Activated naive CD8-positive, alpha-beta T cell treated with anti-CD3 and anti-CD28 coated beads, Interleukin-2, amount 10 ng/mL, durations not matched to agents 7 days and 5 days (primary cell): ENCODE measurements around the gene GPNMB. TPM values are rescaled to one million over a fixed set of nuclear protein-coding genes. Genes with fewer than 3 reads are reported as not detected.
"Not testable (repeated sequence)": the region's sequence is repeated elsewhere in the genome, so short reads cannot be mapped to it uniquely, and the experiment has no call there.

Experiments used
- ATAC-seq: fragments of 150-1000 bp; cut with Tn5 transposase; one replicate; pipeline ENCODE4 v1.10.0; 2021; ENCODE audit warnings: low read depth, moderate library complexity
- POLR2A ChIA-PET: fragments of 350-600 bp; sonication (Branson Sonifier 250); formaldehyde crosslinking; loops from one replicate; lab custom pipeline; 2021; ENCODE audit warnings: antibody characterized with exemption; lab: Charles Lee
- DNase-seq: peaks from one replicate; pipeline ENCODE4 v3.0.0; 2021
- H3K27ac Mint-ChIP-seq: one replicate; pipeline ENCODE4 v1.8.0; 2022; ENCODE audit warnings: mild to moderate bottlenecking, mixed read lengths
- H3K27me3 Mint-ChIP-seq: one replicate; pipeline ENCODE4 v1.8.0; 2022; ENCODE audit warnings: mild to moderate bottlenecking, moderate library complexity, mixed read lengths
- H3K36me3 Mint-ChIP-seq: one replicate; pipeline ENCODE4 v1.8.0; 2021; ENCODE audit warnings: mild to moderate bottlenecking, mixed read lengths
- H3K4me1 Mint-ChIP-seq: one replicate; pipeline ENCODE4 v1.8.0; 2021; ENCODE audit warnings: mixed read lengths
- H3K4me3 Mint-ChIP-seq: one replicate; pipeline ENCODE4 v1.8.0; 2022; ENCODE audit warnings: mild to moderate bottlenecking, moderate library complexity, mixed read lengths
- H3K9me3 Mint-ChIP-seq: one replicate; pipeline ENCODE4 v1.8.0; 2021; ENCODE audit warnings: mixed read lengths
- total RNA-seq, 2 experiments: library from RNA; stranded (reverse); gene quantifications; one replicate each; pipeline ENCODE4 v1.2.3, GENCODE V29; 2021

The GPNMB gene
- 10 to 100 TPM; 19.5 to 25.3 TPM for total RNA-seq

- Mint-ChIP-seq H3K9me3 (peaks cover 3% of the 10 kb centered on the region), H3K4me1 (peaks cover 2% of the 10 kb centered on the region), H3K27me3 (peaks cover 72% of the 10 kb centered on the region), H3K36me3 (no peaks in the 10 kb centered on the region), H3K4me3 (no peak within 1 kb of the TSS), H3K27ac (no peak within 1 kb of the TSS)
- no peak for DNase-seq
- POLR2A ChIA-PET, result no interaction called here
- no peak for ATAC-seq
Measured at GRCh38 chr7:23246555-23246954, at the start of gene GPNMB. Gene GPNMB, plus strand, starts transcription at chr7:23246775. Its CDS starts 83 bp downstream, at chr7:23246858.

DNA sequence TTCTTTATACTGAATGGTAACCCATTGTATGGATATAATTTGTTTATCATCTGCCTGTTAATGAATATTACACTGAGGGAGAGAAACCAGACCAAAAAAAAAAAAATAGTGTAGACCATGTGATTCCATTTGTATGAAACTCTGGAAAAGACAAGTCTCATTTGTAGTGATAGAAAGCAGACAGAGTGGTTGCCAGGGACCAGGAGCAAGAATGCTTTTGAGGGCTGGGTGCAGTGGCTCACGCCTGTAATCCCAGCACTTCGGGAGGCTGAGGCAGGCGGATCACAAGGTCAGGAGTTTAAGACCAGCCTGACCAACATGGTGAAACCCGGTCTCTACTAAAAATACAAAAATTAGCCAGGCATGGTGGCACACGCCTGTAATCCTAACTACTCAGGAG lies 48.8 kb upstream of the GPNMB start:
- H3K27me3 Mint-ChIP-seq, DNase-seq, H3K9me3 Mint-ChIP-seq, H3K27ac Mint-ChIP-seq, H3K4me1 Mint-ChIP-seq, H3K4me3 Mint-ChIP-seq, ATAC-seq, POLR2A ChIA-PET: not testable (repeated sequence)
- H3K36me3 Mint-ChIP-seq, result peaks cover 20% of the 10 kb centered on the region

DNA sequence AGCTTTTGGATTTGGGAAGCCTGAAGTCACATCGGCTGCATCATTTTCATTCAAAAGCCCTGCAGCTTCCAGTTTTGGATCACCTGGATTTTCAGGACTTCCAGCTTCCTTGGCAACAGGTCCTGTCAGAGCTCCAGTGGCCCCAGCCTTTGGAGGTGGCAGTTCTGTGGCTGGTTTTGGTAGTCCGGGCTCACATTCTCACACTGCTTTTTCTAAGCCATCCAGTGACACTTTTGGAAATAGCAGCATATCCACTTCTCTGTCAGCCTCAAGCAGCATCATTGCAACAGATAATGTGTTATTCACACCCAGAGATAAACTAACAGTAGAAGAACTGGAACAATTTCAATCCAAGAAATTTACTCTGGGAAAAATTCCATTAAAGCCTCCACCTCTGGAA lies 46.2 kb upstream of the GPNMB start:
- Mint-ChIP-seq H3K27ac (no peak overlapping the region), H3K9me3 (no peaks in the 10 kb centered on the region), H3K36me3 (peaks cover 36% of the 10 kb centered on the region), H3K27me3 (peaks cover 5% of the 10 kb centered on the region), H3K4me3 (no peak overlapping the region), H3K4me1 (peaks cover under 1% of the 10 kb centered on the region)
- POLR2A ChIA-PET, result no interaction called here
- DNase-seq, result no peak
- ATAC-seq, result no peak

GRCh38 chr7:23204241-23204640 lies 42.3 kb upstream of the GPNMB start:
- Mint-ChIP-seq H3K4me3 (no peak overlapping the region), H3K27me3 (peaks cover 21% of the 10 kb centered on the region), H3K36me3 (peaks cover 32% of the 10 kb centered on the region), H3K9me3 (no peaks in the 10 kb centered on the region), H3K4me1 (peaks cover 6% of the 10 kb centered on the region), H3K27ac (no peak overlapping the region)
- DNase-seq, result no peak
- no peak for ATAC-seq
- POLR2A ChIA-PET, result no interaction called here

GRCh38 chr7:23205577-23205908 lies 41.0 kb upstream of the GPNMB start:
- Mint-ChIP-seq H3K4me1 (peaks cover 6% of the 10 kb centered on the region), H3K27ac (no peak overlapping the region), H3K9me3 (no peaks in the 10 kb centered on the region), H3K27me3 (peaks cover 30% of the 10 kb centered on the region), H3K36me3 (peaks cover 28% of the 10 kb centered on the region), H3K4me3 (peak overlapping the region; percentile 53)
- POLR2A ChIA-PET, result interaction anchor here (0.6 kb wide), 1 partner anchor 120 kb away, joined by 6 read pairs; no protein-coding TSS in a partner anchor
- no peak for DNase-seq
- no peak for ATAC-seq

DNA sequence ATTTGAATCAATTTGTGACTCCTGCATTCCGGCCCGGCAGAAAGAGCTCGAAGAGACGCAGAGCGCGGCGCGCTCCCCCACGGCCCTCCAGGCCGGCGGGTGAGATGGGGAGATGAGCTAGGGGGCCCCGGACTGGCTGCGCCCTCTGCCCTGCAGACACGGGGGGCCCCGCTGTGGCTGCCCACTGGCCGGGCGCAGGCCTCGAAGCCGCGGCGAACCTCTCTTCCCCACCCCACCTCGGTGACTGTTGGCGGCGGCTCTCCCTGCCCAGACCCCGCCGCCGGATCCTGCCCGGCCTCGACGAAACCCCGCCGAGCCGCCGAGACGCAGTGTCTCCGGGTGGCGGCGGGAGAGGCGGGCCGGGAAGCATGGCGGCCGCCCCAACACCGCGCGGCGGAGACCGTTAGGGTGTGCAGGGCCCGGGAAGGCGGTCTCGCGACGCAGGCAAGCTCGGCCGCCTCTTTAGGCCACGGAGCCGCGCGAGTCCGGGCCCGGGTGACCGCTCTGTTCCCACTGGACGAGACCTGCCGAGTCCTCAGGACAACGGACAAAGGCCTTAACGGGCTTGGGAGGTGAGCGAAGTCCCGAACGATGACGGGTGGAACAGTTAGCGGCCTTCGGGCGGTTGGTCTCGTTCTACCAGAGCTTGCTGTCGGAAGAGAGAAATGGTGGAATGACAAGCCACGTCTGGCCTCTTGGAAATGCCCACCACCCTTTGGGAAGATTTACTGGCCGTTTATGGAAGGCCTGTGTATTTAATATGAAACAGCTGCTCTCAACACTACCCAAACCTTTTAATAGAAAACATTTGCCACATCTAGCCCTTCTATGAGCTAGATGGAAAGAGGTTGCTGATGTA lies 40.4 kb upstream of the GPNMB start:
- peak overlapping the region; percentile 7 for H3K27ac Mint-ChIP-seq
- peak; percentile 47 for DNase-seq

DNA sequence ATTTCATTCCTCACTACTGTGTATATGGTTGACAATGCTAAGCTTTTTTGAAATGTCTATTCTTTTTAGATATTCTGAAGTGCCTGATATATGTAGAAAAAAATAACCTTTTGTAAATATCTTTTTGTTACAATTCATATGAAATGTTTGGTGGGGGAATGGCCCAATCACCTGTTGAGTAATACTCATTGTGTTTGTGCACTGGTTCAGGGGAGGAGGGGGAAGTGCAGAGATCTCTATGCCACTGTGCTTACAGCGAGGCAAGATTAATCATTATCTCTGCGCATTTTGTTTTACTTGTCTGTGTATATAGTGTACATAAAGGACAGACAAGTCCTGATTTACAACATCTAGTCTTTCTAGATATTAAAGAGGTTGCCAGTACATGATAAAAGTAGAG lies 39.6 kb upstream of the GPNMB start:
- Mint-ChIP-seq H3K9me3 (no peaks in the 10 kb centered on the region), H3K27me3 (peaks cover 30% of the 10 kb centered on the region), H3K4me1 (peaks cover 6% of the 10 kb centered on the region), H3K4me3 (no peak overlapping the region), H3K36me3 (peaks cover 25% of the 10 kb centered on the region), H3K27ac (no peak overlapping the region)
- ATAC-seq, result no peak
- DNase-seq, result no peak
- POLR2A ChIA-PET, result no interaction called here

More for the DNA sequence above, 40.4 kb upstream of the GPNMB start:
- H3K4me3 Mint-ChIP-seq, result peak overlapping the region; percentile 53
- peaks cover 28% of the 10 kb centered on the region for H3K36me3 Mint-ChIP-seq
- POLR2A ChIA-PET, result interaction anchor here (0.6 kb wide), 1 partner anchor 120 kb away, joined by 6 read pairs; no protein-coding TSS in a partner anchor
- ATAC-seq, result peak; percentile 74
- H3K9me3 Mint-ChIP-seq, result no peaks in the 10 kb centered on the region
- peaks cover 6% of the 10 kb centered on the region for H3K4me1 Mint-ChIP-seq
- peaks cover 30% of the 10 kb centered on the region for H3K27me3 Mint-ChIP-seq

DNA sequence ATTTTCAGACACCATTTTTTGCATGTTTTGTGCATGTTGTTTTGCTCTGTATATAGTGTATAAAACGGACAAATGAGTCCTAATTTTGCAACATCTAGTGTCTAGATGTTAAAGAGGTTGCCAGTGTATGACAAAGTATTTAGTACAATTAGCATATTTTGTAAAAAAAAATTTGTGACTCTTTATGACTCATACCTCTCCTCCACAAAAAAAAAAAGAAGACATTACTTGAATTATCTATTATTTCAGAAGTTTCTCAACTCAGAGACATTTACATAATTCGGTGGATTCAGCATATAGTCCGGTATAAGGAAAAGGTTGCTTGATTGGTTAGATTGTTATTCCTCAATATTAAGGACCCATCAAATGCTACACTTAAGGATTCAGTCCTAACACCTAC lies 38.7 kb upstream of the GPNMB start:
- Mint-ChIP-seq H3K4me3 (no peak overlapping the region), H3K9me3 (no peaks in the 10 kb centered on the region), H3K27me3 (peaks cover 38% of the 10 kb centered on the region), H3K27ac (no peak overlapping the region), H3K36me3 (peaks cover 24% of the 10 kb centered on the region), H3K4me1 (peaks cover 6% of the 10 kb centered on the region)
- no peak for DNase-seq
- POLR2A ChIA-PET, result no interaction called here
- ATAC-seq, result no peak

DNA sequence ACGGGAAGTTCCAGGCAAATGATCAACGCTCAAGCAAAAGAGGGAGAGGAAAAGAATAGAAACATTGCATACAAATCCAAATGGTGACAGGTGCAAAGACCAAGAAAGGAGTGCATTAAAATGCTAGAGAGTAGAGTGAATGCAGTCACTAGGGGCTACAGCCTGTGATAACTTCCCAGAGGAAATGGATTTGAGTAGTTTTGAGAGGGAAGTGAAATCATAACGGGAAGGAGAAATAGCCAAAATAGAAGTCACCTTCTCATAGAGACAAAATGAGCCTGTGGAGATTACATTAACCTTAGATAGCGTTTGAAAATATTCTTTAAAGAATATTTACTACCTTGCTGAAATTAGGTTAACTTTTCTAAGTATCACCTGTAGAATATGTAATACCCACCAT lies 38.3 kb upstream of the GPNMB start:
- Mint-ChIP-seq H3K4me1 (peaks cover 6% of the 10 kb centered on the region), H3K36me3 (peaks cover 20% of the 10 kb centered on the region), H3K27me3 (peaks cover 38% of the 10 kb centered on the region), H3K9me3 (no peaks in the 10 kb centered on the region), H3K27ac (no peak overlapping the region), H3K4me3 (no peak overlapping the region)
- ATAC-seq (no peak), DNase-seq (no peak)
- POLR2A ChIA-PET, result no interaction called here

DNA sequence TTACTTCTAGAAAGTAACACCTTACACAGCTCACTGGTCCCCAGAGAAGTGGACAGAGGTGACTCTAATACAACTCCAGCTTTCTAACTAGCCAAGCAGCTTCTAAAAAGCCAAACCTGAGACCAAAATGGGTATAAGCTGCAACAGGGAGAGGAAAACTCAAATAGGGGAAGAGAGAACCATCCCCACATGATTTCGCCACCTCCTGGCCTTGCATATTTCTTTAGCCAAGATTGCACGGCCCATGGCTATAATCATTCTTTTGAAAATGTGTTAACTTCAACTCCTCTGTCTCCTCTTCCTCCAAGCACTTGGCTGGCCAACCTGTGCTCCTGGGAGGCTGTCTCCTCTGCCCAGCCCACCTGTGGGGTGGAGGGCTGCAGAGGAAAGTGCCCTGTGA lies 36.1 kb upstream of the GPNMB start:
- Mint-ChIP-seq H3K4me3 (no peak overlapping the region), H3K4me1 (peaks cover 4% of the 10 kb centered on the region), H3K27ac (no peak overlapping the region), H3K36me3 (peaks cover 4% of the 10 kb centered on the region), H3K9me3 (no peaks in the 10 kb centered on the region), H3K27me3 (peaks cover 31% of the 10 kb centered on the region)
- ATAC-seq, result no peak
- POLR2A ChIA-PET, result no interaction called here
- DNase-seq, result no peak

DNA sequence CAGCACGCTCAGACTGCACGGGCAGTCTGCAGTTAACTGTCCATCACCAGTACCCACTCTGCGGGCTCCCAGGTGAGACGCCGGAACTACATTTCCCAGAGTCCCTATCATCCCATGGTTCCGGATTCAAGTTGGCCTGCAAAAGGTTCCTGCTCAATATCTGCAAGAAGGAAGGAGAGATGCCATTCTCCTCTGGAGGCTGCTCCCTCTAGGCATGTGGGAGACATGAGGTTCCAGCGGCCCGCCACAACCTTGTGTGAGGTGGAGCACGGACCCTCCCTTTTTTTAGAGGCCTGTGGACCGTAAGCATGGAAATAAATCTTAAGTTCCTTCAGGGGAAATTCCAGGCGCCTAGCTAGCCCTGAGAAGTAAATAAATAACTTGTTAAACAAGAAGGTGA lies 35.0 kb upstream of the GPNMB start:
- H3K9me3 Mint-ChIP-seq, result no peaks in the 10 kb centered on the region
- H3K4me3 Mint-ChIP-seq, result no peak overlapping the region
- H3K36me3 Mint-ChIP-seq, result peaks cover 2% of the 10 kb centered on the region
- H3K27ac Mint-ChIP-seq, result no peak overlapping the region
- peaks cover 27% of the 10 kb centered on the region for H3K27me3 Mint-ChIP-seq
- DNase-seq, result no peak
- ATAC-seq, result no peak
- peaks cover 1% of the 10 kb centered on the region for H3K4me1 Mint-ChIP-seq
- POLR2A ChIA-PET, result no interaction called here

DNA sequence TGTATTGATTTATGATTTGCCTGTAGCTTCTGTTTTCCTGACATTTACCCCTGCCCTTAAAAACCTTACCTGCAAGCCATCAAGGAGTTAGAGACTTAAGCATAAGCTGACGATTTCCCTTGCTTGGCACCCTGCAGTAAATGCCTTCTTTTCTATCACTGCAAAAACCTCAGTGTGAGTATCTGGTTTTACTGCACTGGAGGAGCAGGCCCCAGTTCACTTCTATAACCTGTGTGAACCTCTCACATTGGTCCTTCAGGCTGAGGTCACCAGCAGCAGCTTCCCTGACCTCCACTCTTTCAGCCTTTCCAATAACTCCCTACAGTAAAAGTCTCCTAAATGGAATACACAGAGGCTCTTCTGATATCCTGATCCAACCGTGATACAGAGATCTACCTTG lies 34.2 kb upstream of the GPNMB start:
- DNase-seq (no peak), ATAC-seq (no peak)
- H3K36me3 Mint-ChIP-seq, result no peaks in the 10 kb centered on the region
- POLR2A ChIA-PET, result interaction anchor here (0.6 kb wide), 1 partner anchor 37 kb away, joined by 4 read pairs; no protein-coding TSS in a partner anchor
- H3K27ac Mint-ChIP-seq, result no peak overlapping the region
- no peaks in the 10 kb centered on the region for H3K9me3 Mint-ChIP-seq
- peaks cover 23% of the 10 kb centered on the region for H3K27me3 Mint-ChIP-seq
- H3K4me3 Mint-ChIP-seq, result no peak overlapping the region
- peaks cover 1% of the 10 kb centered on the region for H3K4me1 Mint-ChIP-seq

- Mint-ChIP-seq H3K9me3 (no peaks in the 10 kb centered on the region), H3K27me3 (peaks cover 23% of the 10 kb centered on the region), H3K4me1 (no peaks in the 10 kb centered on the region), H3K4me3 (no peak overlapping the region), H3K27ac (no peak overlapping the region), H3K36me3 (no peaks in the 10 kb centered on the region)
- ATAC-seq, result no peak
- POLR2A ChIA-PET, result interaction anchor here (0.6 kb wide), 1 partner anchor 37 kb away, joined by 4 read pairs; no protein-coding TSS in a partner anchor
- DNase-seq, result no peak
Measured at GRCh38 chr7:23212841-23213240, 33.7 kb upstream of the GPNMB start.

GRCh38 chr7:23213755-23214154 lies 32.8 kb upstream of the GPNMB start:
- no peaks in the 10 kb centered on the region for H3K4me1 Mint-ChIP-seq

More at GRCh38 chr7:23213755-23214154, 32.8 kb upstream of the GPNMB start:
- POLR2A ChIA-PET, result no interaction called here
- H3K9me3 Mint-ChIP-seq, result no peaks in the 10 kb centered on the region
- no peak overlapping the region for H3K4me3 Mint-ChIP-seq
- H3K27ac Mint-ChIP-seq, result no peak overlapping the region
- H3K36me3 Mint-ChIP-seq, result no peaks in the 10 kb centered on the region
- DNase-seq (no peak), ATAC-seq (no peak)
- peaks cover 24% of the 10 kb centered on the region for H3K27me3 Mint-ChIP-seq
